Measurements from ENCODE around the gene SIGLEC8.

DNA sequence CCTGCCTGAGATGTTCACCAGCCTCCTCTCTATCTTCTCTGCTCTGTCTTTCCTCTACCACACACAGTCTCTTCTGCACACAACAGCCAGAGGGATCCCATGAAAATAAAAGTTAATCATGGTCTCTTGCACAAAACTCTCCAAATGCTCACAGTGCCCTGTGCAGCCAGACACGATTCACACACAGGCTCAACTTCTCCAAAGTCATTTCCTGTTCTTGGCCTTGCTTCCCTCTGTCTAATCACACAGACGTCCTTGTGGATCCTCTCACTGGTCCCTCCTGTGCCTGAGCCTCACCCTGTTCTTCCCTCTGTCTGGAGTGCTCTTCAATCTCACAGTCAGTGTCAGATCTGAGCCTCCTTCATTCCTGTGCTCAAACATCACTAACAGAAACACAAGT lies 35.5 kb upstream of the SIGLEC8 start:
- TF ChIP-seq, protein P1, sequence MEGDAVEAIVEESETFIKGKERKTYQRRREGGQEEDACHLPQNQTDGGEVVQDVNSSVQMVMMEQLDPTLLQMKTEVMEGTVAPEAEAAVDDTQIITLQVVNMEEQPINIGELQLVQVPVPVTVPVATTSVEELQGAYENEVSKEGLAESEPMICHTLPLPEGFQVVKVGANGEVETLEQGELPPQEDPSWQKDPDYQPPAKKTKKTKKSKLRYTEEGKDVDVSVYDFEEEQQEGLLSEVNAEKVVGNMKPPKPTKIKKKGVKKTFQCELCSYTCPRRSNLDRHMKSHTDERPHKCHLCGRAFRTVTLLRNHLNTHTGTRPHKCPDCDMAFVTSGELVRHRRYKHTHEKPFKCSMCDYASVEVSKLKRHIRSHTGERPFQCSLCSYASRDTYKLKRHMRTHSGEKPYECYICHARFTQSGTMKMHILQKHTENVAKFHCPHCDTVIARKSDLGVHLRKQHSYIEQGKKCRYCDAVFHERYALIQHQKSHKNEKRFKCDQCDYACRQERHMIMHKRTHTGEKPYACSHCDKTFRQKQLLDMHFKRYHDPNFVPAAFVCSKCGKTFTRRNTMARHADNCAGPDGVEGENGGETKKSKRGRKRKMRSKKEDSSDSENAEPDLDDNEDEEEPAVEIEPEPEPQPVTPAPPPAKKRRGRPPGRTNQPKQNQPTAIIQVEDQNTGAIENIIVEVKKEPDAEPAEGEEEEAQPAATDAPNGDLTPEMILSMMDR (IDR thresholded peaks at IDR 0.05): no peak
- no peak for TF ChIP-seq POLR2AphosphoS5 (IDR thresholded peaks at IDR 0.05; ENCODE audit: insufficient read depth in 1 of 2, low read depth in 1 of 2)
